RWPE2 (cell line): ENCODE data around the gene RPS28.
A peak's percentile ranks its signal among the peaks of the same experiment; 100 is the strongest.

ENCODE experiments used
- ATAC-seq: fragments of 200-7000 bp; cut with Tn5 transposase; 3 replicates; pipeline ENCODE4 v1.9.1; 2021; ENCODE audit warnings: low read depth
- DNase-seq: peaks from one replicate; pipeline ENCODE4 v3.0.0-alpha.2; 2020; ENCODE audit warnings: low spot score
- H3K27ac ChIP-seq: fragments of 450-650 bp; 2 replicates; pipeline ENCODE4 v1.5.1; 2017; ENCODE audit warnings: mild to moderate bottlenecking; ENCODE audit not compliant: poor library complexity, severe bottlenecking
- H3K27me3 ChIP-seq: fragments of 250-450 bp; sonication (Bioruptor Pico); 2 replicates; pipeline ENCODE4 v1.5.1; 2021; ENCODE audit warnings: mild to moderate bottlenecking, moderate library complexity; ENCODE audit not compliant: insufficient read depth, poor library complexity, severe bottlenecking
- H3K36me3 ChIP-seq: fragments of 250-450 bp; sonication (Bioruptor Pico); 2 replicates; pipeline ENCODE4 v1.5.1; 2020; ENCODE audit warnings: low read depth, mild to moderate bottlenecking, moderate library complexity
- H3K4me1 ChIP-seq: fragments of 250-450 bp; sonication (Bioruptor Pico); 2 replicates; pipeline ENCODE4 v1.5.1; 2021; ENCODE audit warnings: mild to moderate bottlenecking, moderate library complexity; ENCODE audit not compliant: insufficient read depth, poor library complexity, severe bottlenecking
- H3K4me3 ChIP-seq: fragments of 250-450 bp; sonication (Bioruptor Pico); 2 replicates; pipeline ENCODE4 v1.5.1; 2021; ENCODE audit warnings: mild to moderate bottlenecking, moderate library complexity; ENCODE audit not compliant: severe bottlenecking
- H3K9me3 ChIP-seq: fragments of 250-450 bp; sonication (Bioruptor Pico); 2 replicates; pipeline ENCODE4 v1.5.1; 2021; ENCODE audit warnings: mild to moderate bottlenecking, moderate library complexity; ENCODE audit not compliant: severe bottlenecking
- TF ChIP-seq, protein P1 (sequence below): fragments of 450-650 bp; IDR thresholded peaks from one replicate; pipeline ENCODE4 v1.5.1; 2017; ENCODE audit warnings: mild to moderate bottlenecking, moderate library complexity; ENCODE audit not compliant: poor library complexity, severe bottlenecking

RPS28 gene

DNA sequence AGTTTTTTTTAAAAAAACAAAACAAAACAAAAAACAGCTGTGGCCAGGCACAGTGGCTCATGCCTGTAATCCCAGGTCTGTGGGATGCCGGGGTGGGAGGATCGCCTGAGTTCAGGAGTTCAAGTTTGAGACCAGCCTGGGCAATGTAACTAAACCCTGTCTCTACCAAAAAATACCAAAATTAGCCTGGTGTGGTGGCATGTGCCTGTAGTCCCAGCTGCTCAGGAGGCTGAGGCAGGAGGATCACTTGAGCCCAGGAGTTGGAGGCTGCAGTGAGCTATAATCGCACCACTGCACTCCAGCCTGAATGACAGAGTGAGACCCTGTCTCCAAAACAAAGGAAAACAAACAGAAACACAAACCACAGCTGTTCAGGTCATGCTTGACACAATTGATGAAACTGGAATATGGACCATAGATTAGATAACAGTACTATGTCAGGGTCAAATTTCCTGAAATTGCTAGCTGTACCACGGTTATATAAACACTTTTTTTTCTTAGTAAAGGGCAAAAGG is 35.8 kb downstream of the RPS28 start:
- DNase-seq (no peak), ATAC-seq (no peak)
- Histone ChIP-seq H3K9me3 (no peaks in the 10 kb centered on the region), H3K36me3 (no peaks in the 10 kb centered on the region), H3K27ac (peak overlapping the region; percentile 97), H3K27me3 (no peaks in the 10 kb centered on the region), H3K4me3 (no peak overlapping the region), H3K4me1 (peaks cover 24% of the 10 kb centered on the region)
- TF ChIP-seq, protein P1, sequence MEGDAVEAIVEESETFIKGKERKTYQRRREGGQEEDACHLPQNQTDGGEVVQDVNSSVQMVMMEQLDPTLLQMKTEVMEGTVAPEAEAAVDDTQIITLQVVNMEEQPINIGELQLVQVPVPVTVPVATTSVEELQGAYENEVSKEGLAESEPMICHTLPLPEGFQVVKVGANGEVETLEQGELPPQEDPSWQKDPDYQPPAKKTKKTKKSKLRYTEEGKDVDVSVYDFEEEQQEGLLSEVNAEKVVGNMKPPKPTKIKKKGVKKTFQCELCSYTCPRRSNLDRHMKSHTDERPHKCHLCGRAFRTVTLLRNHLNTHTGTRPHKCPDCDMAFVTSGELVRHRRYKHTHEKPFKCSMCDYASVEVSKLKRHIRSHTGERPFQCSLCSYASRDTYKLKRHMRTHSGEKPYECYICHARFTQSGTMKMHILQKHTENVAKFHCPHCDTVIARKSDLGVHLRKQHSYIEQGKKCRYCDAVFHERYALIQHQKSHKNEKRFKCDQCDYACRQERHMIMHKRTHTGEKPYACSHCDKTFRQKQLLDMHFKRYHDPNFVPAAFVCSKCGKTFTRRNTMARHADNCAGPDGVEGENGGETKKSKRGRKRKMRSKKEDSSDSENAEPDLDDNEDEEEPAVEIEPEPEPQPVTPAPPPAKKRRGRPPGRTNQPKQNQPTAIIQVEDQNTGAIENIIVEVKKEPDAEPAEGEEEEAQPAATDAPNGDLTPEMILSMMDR = no peak

DNA sequence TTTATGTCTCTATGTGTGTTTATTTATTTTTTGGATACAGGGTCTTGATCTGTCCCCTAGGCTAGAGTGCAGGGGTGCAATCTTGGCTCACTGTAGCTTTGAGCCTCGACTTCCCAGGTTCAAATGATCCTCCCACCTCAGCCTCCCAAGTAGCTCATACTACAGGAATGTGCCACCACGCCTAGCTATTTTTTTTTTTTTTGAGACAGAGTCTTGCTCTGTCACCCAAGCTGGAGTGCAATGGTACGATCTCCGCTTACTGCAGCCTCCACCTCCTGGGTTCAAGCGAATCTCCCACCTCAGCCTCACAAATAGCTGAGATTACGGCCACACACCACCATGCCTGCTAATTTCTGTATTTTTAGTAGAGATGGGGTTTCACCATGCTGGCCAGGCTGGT is 37.7 kb downstream of the RPS28 start:
- peak overlapping the region; percentile 97 for H3K27ac ChIP-seq
- peaks cover 35% of the 10 kb centered on the region for H3K4me1 ChIP-seq
- no peak for ATAC-seq
- no peak overlapping the region for H3K4me3 ChIP-seq
- no peaks in the 10 kb centered on the region for H3K9me3 ChIP-seq
- no peaks in the 10 kb centered on the region for H3K27me3 ChIP-seq
- H3K36me3 ChIP-seq = no peaks in the 10 kb centered on the region
- DNase-seq = no peak
- TF ChIP-seq, protein P1 = no peak

DNA sequence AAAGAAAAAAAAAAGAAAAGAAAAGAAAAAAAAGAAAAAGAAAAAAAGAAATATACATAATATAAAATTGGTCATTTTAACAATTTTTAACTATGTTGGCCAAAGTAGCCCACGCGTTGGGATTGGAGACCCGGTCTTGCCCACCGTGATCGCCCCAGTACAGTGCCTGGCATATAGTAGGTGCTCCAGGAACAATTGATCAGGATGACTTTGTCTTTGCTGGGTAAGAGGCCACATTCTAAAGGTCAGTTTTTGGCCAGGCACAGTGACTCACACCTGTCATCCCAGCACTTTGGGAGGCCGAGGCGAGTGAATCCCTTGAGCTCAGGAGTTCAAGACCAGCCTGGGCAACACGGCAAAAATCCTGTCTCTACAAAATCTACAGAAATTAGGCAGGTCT is 38.9 kb downstream of the RPS28 start:
- no peaks in the 10 kb centered on the region for H3K36me3 ChIP-seq
- no peak for DNase-seq
- H3K27ac ChIP-seq = peak overlapping the region; percentile 97
- peaks cover 28% of the 10 kb centered on the region for H3K4me1 ChIP-seq
- H3K9me3 ChIP-seq = no peaks in the 10 kb centered on the region
- no peaks in the 10 kb centered on the region for H3K27me3 ChIP-seq
- TF ChIP-seq, protein P1 = no peak
- no peak overlapping the region for H3K4me3 ChIP-seq
- no peak for ATAC-seq

DNA sequence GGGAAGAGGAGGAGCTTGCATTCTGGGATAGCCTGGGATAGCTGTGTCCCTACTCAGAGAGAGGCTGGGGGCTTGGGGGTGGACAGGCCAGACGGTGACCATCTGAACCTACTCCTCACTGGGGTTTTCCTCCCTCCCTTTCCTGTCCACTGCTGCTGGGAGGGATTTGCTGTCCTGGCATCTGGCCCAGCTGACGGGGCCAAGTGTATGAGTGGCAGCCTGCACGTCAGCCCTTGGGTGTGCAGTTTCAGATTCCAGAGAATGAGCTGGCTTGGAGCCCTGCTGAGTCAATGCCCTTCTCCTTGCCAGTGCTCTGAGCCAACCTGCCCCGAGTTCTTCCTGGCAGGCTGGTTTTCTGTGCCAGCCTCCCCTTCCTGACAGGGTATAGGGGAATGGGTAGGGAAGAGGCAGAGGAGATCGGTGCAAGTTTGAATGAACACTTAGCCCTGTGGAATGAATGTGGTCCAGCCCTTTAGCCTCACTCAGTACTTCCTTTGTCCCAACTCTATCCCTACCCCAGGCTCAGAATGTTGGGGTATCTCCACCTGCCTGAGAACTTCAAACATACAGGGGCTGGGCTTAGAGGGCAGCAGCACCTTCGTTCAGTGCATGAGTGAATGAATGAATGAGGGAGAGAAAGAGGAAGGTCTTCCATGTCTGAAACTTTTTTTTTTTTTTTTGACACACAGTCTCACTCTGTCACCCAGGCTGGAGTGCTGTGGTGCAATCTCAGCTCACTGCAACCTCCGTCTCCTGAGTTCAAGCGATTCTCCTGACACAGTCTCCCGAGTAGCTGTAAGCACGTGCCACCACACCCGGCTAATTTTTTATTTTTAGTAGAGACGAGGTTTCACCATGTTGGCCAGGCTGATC is 40.9 kb downstream of the RPS28 start:
- Histone ChIP-seq H3K4me1 (peaks cover 20% of the 10 kb centered on the region), H3K36me3 (0 out of 2 replicates have a peak, but pooled peaks cover 4% of the 10 kb centered on the region), H3K9me3 (no peaks in the 10 kb centered on the region), H3K27ac (peak overlapping the region; percentile 97), H3K4me3 (no peak overlapping the region), H3K27me3 (no peaks in the 10 kb centered on the region)
- DNase-seq = peak; percentile 98
- ATAC-seq = peak; percentile 91
- TF ChIP-seq, protein P1 = no peak
